OCI-M2 (cell line): Measurements from ENCODE around the gene SPOCK1.

Experiments used
- DNase-seq: peaks from one replicate; lab custom pipeline; 2025; ENCODE audit not compliant: unreplicated experiment; lab: John Stamatoyannopoulos, UW

The SPOCK1 gene

DNA sequence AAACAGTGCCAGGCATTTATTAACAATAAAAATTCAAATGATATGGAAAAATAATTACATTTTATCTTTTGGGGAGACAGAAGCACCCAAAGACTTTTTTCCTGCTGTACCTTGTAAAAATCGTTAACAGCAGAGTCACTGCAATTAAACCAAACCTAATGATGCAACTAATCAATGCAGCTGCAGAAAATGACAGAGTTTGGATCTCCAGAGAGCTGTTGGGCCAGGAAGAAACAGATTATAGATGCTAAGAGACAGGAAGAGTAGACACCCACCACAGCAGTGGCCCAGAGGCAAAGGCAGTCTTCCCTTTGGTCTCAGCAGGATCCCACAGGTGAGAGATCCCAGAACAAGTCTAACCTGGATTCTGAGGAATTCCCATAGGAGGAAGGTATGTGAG lies 53.0 kb downstream of the SPOCK1 start:
- no peak for DNase-seq

DNA sequence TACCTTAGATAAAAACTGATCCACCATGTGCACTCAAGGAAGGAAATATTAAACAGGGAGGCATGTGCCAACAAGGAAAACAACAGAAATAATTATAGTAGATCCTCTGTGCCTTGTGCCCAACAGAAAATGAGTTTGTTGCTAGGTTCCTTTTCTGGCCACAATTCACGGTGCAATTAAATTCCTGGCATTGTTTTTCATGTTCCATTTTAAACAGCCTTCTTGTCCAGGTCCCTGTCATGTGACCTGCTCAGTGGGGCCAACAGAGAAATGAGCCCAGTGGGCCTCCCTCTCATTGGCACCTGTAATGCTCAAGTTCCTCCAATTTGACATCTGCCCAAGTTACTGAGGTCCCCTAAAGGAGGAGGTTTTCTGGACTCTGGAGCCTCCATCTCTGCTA lies 56.5 kb downstream of the SPOCK1 start:
- no peak for DNase-seq

DNA sequence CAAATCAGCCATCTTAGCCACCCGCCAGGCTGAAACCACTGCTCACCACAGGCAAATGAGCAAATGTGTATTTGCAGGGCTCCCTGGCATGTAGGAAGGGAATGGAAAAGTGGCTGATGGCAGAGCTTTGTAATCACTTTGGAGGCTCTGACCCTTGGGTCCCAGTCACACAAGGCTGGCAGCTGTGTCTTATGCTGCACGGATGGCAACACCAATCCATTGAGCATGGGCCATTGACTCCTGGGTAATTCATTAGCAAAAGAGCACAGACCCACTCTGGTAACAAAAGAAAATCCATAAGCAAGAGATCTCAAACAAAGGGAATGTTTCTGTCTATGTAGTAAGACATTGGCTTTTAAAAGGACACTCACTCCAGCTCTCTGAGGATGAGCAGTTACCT lies 57.6 kb downstream of the SPOCK1 start:
- DNase-seq: no peak

DNA sequence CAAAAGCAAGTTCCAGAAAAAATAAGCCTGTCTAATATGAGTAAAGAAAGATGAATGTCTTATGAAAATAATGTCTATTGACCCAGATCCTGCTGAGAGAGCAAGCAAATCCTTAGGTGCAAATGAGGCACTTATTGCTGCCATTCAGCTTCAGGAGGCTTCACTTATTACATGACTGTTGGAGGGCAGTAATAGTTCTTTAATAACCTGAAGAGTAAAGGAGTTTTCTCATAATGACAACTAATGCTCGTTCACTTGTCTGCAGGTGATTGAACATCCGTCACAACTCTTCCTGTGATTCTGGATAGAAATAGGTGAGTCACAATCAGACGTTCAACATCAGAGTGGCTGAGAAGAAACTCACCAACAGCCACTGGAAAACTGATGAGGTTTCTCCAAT lies 58.3 kb downstream of the SPOCK1 start:
- no peak for DNase-seq

DNA sequence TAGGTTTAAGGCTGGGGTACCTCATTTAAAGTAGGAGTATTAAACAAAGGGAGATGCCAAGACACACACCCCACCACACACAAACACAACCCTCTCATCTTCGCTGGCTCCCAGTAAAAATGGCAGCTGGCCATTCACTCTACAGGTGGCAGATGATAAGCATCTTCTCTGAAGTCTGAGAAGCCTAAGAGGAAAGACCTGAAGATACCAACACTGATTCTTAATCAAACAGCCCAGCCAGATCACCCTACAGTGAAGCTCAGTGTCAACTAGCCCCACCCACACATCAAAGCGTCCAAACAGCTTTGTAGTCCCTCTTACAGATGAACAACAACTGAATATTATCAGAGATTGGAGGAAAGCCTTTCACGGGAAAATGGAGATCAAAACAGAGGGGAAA lies 59.5 kb downstream of the SPOCK1 start:
- DNase-seq: no peak

DNA sequence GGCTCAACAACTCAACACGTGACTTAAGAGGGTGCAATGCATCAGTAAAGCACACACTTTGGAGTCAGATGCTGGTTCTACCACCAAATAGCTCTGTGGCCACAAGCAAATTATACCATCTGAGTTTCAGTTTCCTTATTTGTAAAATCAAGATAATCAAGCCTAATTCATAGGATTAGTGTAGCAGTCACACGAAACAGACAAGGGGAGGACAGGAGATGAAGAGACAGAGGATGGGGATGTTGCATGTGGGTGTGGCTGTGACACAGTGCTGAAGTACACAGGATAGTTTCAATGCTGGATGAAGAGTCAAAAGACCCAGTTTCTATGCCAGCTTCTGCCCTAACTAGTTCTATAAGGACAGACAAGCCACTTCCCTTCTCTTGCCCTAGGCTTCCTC lies 60.2 kb downstream of the SPOCK1 start:
- DNase-seq: no peak

- DNase-seq: no peak
These were observed 61.4 kb downstream of the SPOCK1 start for GRCh38 chr5:137437774-137438173.

DNA sequence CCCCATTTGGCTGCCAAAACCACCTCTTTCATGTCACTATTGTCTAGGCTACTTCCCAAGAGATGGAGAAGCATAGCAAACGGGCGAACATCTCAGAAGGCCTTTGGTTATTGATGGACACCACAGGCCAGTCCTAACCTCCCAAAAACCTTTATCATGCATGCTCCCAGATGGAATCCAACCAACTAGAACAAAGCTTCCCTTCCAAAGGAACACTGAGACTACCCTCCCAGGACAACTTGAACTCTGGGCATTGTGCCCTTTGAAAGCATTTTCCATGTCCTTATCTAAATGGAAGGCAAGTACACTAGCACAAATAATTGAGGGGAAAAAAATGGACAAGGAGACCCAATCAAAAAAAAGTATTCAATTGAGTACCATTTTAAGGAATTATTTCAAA lies 65.6 kb downstream of the SPOCK1 start:
- no peak for DNase-seq

DNA sequence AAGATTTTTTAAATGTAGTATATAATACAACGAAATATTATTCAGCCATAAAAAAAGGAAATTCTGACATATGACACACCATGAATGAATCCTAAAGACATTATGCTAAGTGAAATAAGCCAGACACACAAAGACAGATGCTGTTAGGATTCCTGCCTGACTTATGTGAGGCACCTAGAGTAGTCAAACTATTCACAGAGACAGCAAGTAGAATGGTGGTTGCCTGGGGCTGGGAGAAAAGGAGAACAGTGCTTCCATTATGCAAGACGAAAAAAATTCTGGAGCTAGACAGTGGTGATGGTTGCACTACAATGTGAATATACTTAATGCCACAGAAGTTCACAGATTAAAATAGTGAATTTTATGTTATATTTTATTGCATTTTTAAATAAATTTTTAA lies 66.8 kb downstream of the SPOCK1 start:
- DNase-seq: no peak

- DNase-seq: no peak
These were observed 68.1 kb downstream of the SPOCK1 start for GRCh38 chr5:137431051-137431450.

DNA sequence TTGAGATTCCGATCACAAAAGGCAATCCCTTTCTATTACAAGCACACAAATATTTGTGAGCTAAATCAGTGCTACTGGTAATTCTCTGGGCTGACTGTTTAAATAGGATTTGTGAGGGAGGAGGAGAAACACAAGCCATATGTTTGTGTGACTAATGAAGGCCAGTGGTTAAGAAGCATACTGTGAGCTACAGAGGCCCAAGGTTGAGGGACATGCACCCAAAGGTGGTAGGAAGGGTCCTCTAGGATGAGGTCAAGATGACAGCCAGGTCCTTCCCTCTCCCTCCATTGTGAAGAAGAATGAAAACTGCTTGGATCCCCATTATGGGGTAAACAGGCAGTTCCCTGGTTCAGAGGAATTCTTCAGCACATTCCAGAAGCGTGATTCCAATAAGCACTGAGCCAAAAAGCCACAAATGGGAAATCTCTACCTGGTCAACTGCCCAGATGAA lies 83.9 kb downstream of the SPOCK1 start:
- DNase-seq: no peak

DNA sequence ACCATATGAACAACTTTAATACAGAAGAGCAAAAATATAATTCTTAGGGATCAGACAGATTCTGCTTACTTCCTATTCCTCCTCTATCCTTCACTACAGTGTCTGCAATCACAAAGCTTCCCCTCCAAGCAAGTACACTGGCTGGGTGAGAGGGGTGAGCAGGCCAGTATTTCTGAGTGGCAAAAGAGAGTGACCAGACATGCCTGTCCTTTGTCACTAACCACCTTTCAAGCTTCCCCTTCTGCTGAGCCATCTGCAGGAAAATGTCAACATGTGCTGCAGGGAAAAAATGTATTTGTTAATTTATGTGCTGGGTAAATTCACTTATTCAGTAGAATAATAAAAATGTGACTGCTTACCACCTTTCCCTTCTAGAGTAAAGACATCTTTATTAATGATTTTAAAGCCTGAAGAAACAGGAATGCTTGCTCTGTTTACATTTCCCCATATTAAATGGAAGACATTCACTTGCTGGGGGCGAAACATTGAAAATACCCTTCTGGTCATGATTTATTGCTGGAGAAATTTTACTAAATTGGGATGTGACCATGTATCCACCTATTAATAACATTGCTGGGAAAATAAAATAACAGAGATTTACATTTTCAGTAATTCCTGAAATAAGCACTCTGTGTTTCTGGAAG lies 84.9 kb downstream of the SPOCK1 start:
- DNase-seq: no peak

DNA sequence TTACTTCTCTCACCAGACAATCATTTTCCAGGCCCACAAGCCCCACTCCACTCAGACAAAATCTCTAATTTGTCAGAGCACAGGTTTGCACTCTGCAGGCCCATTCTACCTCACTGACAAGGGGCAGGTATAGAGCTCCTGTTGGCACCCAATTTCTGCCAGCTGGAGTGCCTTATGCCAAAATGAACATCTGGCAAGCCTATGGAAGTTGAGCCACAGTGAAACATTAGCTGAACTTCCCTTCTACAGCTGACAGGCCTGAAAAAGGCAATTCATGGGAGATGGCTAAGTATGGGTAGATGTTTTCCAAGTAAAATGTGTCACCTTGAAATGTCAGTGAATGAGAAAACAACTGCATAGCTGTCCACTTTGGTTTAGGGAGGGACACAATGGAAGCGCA lies 87.0 kb downstream of the SPOCK1 start:
- DNase-seq: no peak

- no peak for DNase-seq
These were observed 88.7 kb downstream of the SPOCK1 start for GRCh38 chr5:137410234-137411010.

DNA sequence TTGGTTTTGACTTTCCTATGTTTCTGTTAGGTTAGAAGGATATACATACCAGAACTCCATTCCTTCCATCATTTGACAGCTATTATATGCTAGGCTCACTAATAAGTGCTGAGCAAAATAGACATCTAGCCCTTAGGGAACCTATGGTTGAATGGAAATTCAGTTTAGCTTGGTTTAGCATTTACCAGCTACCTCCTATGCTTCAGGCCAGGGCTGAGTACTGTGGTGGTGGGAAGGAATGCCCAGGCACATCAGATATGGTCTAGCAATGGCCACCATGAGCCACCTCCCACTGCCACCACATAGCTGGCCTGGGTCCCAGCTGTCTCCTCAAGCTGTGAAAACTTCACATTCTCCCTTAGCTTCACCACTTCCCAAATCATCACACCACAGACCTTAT lies 89.4 kb downstream of the SPOCK1 start:
- DNase-seq: no peak

GRCh38 chr5:137407090-137407489 lies 92.0 kb downstream of the SPOCK1 start:
- no peak for DNase-seq

GRCh38 chr5:137405393-137405792 lies 93.7 kb downstream of the SPOCK1 start:
- DNase-seq: no peak

GRCh38 chr5:137403869-137404268 lies 95.3 kb downstream of the SPOCK1 start:
- no peak for DNase-seq

- DNase-seq: no peak
These were observed 96.5 kb downstream of the SPOCK1 start for GRCh38 chr5:137402436-137403187.

DNA sequence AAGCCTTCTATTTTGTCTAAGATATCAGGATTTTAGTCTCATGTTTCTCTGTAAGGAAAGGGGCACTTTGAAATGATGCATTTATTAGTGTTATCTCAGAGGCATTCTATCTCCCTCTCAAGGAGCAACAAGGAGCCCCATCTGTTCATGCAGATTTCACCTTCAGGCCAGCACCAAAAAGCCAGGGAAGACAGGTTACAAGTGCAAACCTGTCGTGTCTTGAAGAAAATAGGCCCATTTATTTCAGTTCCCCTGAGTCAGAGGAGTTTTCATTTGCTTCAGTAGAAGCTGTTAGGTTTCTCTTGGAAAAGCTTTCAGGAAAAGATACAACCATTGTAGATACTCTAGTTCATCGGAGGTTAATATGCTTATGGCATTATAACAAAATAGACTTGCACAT lies 97.2 kb downstream of the SPOCK1 start:
- no peak for DNase-seq

DNA sequence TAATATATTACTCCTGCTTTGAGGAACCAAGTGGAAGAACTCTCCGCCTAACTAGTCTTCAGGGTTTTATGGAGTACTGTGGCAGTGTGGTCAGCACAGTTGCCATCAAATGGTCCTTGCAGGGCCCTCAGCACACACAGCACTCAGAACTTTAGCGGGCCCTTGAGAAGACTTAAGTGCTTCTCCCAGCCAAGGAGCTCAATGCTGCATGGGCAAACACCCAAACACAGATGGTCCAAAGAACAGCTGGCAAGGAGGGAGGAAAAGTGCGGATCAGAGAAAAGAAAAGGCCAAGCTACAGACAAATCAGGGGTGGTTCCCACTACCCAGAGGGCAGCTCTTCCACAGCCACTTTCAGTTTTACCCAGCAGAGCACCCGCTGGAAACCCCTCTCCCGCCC lies 98.6 kb downstream of the SPOCK1 start:
- DNase-seq: no peak

DNA sequence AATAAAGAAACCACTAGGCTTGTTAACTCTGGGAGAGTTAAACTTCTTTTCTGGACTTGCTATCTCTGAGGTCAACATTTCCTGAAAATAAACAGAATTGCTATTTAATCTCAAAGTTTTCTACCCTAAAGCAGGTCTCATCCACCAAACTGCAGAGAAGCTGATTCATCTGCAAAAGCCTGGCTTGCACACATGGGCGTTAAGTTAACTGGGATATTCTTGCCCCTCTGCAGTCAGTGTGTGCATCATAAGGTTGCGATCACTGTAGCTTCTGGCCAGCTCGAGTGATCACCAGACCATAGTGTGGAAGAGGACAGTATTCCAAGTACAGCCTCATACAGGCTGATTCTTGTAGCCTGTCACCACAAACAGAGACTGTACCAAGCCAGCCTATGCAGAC lies 99.2 kb downstream of the SPOCK1 start:
- DNase-seq: no peak
